Pancreas (tissue), 10 donors: Measurements from ENCODE around the gene SORBS2. TPM values are rescaled to one million over a fixed set of nuclear protein-coding genes. Genes with fewer than 3 reads are reported as not detected.

Experiments
- ATAC-seq, 4 donors: fragments of 200-7000 bp; cut with Tn5 transposase; one replicate each; pipeline versions ENCODE4 v1.8.0 to v1.9.1; 2020; ENCODE audit warnings: mild to moderate bottlenecking in 4 of 4, moderate library complexity in 4 of 4
- DNase-seq, 6 donors: peaks; one replicate each; pipeline ENCODE4 v3.0.0-alpha.2; 2020
- FAIRE-seq: peaks from 2 replicates; lab custom pipeline; 2012; peaks lifted over from hg19 to GRCh38; lab: Jason Lieb, UNC
- H3K27ac ChIP-seq, 4 donors: fragments of 200-600 bp; sonication (generic); 1 replicate in 3 of 4; 2 replicates in 1 of 4; pipeline versions ENCODE4 v1.5.0 to v1.8.0; 2020
- H3K27me3 ChIP-seq, 4 donors: fragments of 200-600 bp; one replicate each; pipeline ENCODE4 v1.8.0; 2021
- H3K36me3 ChIP-seq, 3 donors: fragments of 200-600 bp; sonication (generic) in 1 of 3; one replicate each; pipeline versions ENCODE4 v1.5.0 to v1.8.0; 2020 to 2021
- H3K4me1 ChIP-seq, 3 donors: fragments of 200-600 bp; one replicate each; pipeline ENCODE4 v1.8.0; 2021
- H3K4me3 ChIP-seq, 4 donors: fragments of 200-600 bp; sonication (generic) in 2 of 4; one replicate each; pipeline versions ENCODE4 v1.5.0 to v1.8.0; 2020 to 2021
- H3K9me3 ChIP-seq, 4 donors: fragments of 200-600 bp; one replicate each; pipeline ENCODE4 v1.8.0; 2021
- CTCF ChIP-seq, 4 donors: fragments of 200-600 bp; sonication (generic) in 3 of 4; IDR thresholded peaks; one replicate each; pipeline versions ENCODE4 v1.5.0 to v1.8.0; 2021; ENCODE audit warnings: antibody characterized with exemption in 4 of 4
- WGBS, 2 donors: extraction: QIAGEN DNeasy Blood & Tissue Kit; methylation state at CpG; one replicate each; pipeline ENCODE4 v1.1.7; 2013; 5-methylcytosine and 5-hydroxymethylcytosine counted together
- intact Hi-C, 3 donors: fragments of 100-400 bp; cut with DNase I; formaldehyde crosslinking; loops; one replicate each; pipeline versions ENCODE4 v1.11.1 to v1.14.2; 2022
- polyA plus RNA-seq, 2 donors: library from polyadenylated mRNA; stranded (reverse); fragments of 200-250 nt; gene quantifications; one replicate each; pipeline ENCODE4 v1.2.3, GENCODE V29; 2013
- total RNA-seq, 6 donors: library from RNA; stranded (reverse); fragmentation: NEBNext Ultra II Directional in 4 of 6; extraction: Animal tissue kit (Norgen Biotek cat#: 25700) in 4 of 6; gene quantifications; one replicate each; pipeline versions ENCODE4 v1.2.1 to v1.2.4, GENCODE V29; 2021 to 2023
- donor health status: healthy with polysubstance abuse.
- donor health status: DM: no; HTN: no; CAD: no; lungs with moderate emphysema.
- donor health status: DM: no; HTN: no; CAD: no.
- donor health status: control.
- donor health status: control.
- donor health status: Bipolar disorder and iron deficiency.
- donor health status: DM: yes; HTN: yes; CAD: no.
- donor health status: DM: no; HTN: no; CAD: no.
- donor health status: DM: no; HTN: no; CAD: no.
- donor health status: DM: yes; HTN: yes; CAD: no.

The SORBS2 gene
- total and polyA plus RNA-seq, 8 donors: 61.7 to 245 (median 140) TPM

GRCh38 chr4:185841451-185841850, 29.5 kb upstream of the SORBS2 start:
- DNase-seq: peak in 3 of 6 donors; percentile 63 to 71 (median 71)
- 40 to 41% methylated on average over 2 of the region's 2 CpGs for WGBS, 2 donors
- no peaks in the 10 kb centered on the region for H3K27me3 ChIP-seq
- peaks cover 21 to 65% (median 62%) of the 10 kb centered on the region in 3 donors for H3K4me1 ChIP-seq
- FAIRE-seq: no peak
- TF ChIP-seq CTCF (IDR thresholded peaks at IDR 0.05): no peak
- intact Hi-C loops: no loop called here
- peak overlapping the region; percentile 8 to 84 (median 54) for H3K27ac ChIP-seq
- H3K36me3 ChIP-seq: no peaks in the 10 kb centered on the region
- H3K4me3 ChIP-seq: peak overlapping the region in 1 of 4 donors; percentile 10
- H3K9me3 ChIP-seq: no peaks in the 10 kb centered on the region
- peak; percentile 64 to 84 (median 74) for ATAC-seq

- H3K4me3 ChIP-seq: no peak overlapping the region
- intact Hi-C loops: no loop called here
- no peak for DNase-seq
- TF ChIP-seq CTCF (IDR thresholded peaks at IDR 0.05): no peak
- FAIRE-seq: no peak
- H3K36me3 ChIP-seq: no peaks in the 10 kb centered on the region
- ATAC-seq: peak; percentile 5 to 27 (median 16)
- WGBS, 2 donors: 71 to 73% methylated on average over 6 of the region's 6 CpGs
- H3K4me1 ChIP-seq: peaks cover 25 to 70% (median 67%) of the 10 kb centered on the region in 3 donors
- no peaks in the 10 kb centered on the region for H3K27me3 ChIP-seq
- H3K27ac ChIP-seq: peak overlapping the region; percentile 8 to 84 (median 54)
- no peaks in the 10 kb centered on the region for H3K9me3 ChIP-seq
Observed at GRCh38 chr4:185840953-185841352, 29.0 kb upstream of the SORBS2 start.

GRCh38 chr4:185840201-185840600, 28.2 kb upstream of the SORBS2 start:
- H3K36me3 ChIP-seq: no peaks in the 10 kb centered on the region
- WGBS, 2 donors: 21 to 36% methylated on average over 2 of the region's 2 CpGs
- intact Hi-C loops: no loop called here
- no peak overlapping the region for H3K4me3 ChIP-seq
- no peaks in the 10 kb centered on the region for H3K9me3 ChIP-seq
- peak overlapping the region in 2 of 4 donors; percentile 79 to 84 for H3K27ac ChIP-seq
- H3K27me3 ChIP-seq: no peaks in the 10 kb centered on the region
- FAIRE-seq (no peak), DNase-seq (no peak), ATAC-seq (no peak)
- no peak for TF ChIP-seq CTCF (IDR thresholded peaks at IDR 0.05)
- peaks cover 26 to 78% (median 73%) of the 10 kb centered on the region in 3 donors for H3K4me1 ChIP-seq

- peak in 1 of 4 donors; percentile 3 for ATAC-seq
- H3K9me3 ChIP-seq: no peaks in the 10 kb centered on the region
Observed at GRCh38 chr4:185839770-185840169, 27.8 kb upstream of the SORBS2 start.

More at GRCh38 chr4:185839770-185840169, 27.8 kb upstream of the SORBS2 start:
- intact Hi-C loops: no loop called here
- DNase-seq (no peak), FAIRE-seq (no peak)
- Histone ChIP-seq H3K4me3 (no peak overlapping the region), H3K27ac (peak overlapping the region in 2 of 4 donors; percentile 79 to 84), H3K36me3 (no peaks in the 10 kb centered on the region), H3K4me1 (peaks cover 29 to 82% (median 77%) of the 10 kb centered on the region in 3 donors), H3K27me3 (no peaks in the 10 kb centered on the region)
- WGBS, 2 donors: 61 to 68% methylated on average over 6 of the region's 6 CpGs
- no peak for TF ChIP-seq CTCF (IDR thresholded peaks at IDR 0.05)
